ENCODE measurements around the gene COPG1. TPM values are rescaled to one million over a fixed set of nuclear protein-coding genes. Genes with fewer than 3 reads are reported as not detected.

COPG1 gene
- total and polyA plus RNA-seq, 12 donors, result 63.7 to 154 (median 96.1) TPM

DNA sequence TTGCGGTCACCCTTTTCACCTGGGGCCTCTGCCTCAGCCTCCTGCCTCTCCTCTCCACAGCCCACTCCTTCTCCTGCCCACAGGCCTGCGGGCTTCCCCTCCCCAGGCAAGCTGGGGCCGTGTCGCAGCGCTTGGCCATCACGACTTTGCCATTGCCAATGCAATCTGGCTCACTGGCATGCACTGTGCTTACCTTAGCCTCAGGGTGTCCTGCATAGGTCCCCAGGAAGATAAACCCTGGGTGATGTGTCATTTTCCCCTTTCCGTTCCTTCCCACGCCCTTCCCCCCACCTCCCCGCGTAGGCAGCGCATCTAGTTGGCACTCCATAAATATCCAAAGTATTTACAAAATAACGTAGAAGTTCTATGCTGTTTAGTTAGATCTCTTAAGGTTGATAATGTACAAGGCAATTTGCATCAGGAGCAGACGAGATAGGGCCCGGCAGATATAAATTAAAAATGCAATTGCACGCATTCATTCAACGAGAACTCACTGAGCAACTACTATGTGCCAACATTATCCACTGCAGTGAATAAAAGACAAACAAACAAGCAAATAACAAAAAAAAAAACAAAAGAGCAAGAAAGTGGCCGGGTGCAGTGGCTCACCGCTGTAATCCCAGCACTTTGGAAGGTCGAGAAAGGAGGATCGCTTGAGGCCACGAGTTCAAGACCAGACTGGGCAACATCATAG is 973 bp upstream of the COPG1 start:
- Histone ChIP-seq H3K4me1 (peaks cover 8 to 58% (median 44%) of the 10 kb centered on the region in 9 donors), H3K9me3 (no peaks in the 10 kb centered on the region), H3K27ac (peak overlapping the region in 9 of 10 donors; percentile 73 to 99 (median 90)), H3K4me3 (peak overlapping the region; percentile 80 to 100 (median 98)), H3K27me3 (no peaks in the 10 kb centered on the region), H3K36me3 (peaks cover 0 to 31% (median 13%) of the 10 kb centered on the region in 9 donors)
- intact Hi-C loops (cut with DNase I), result loop anchor here (5.0 to 10.0 kb wide), 7 partner anchors 64 to 276 kb away; partner anchors contain the start of gene CNBP (in 7 of the 10)
- WGBS, 2 donors, result 59 to 66% methylated on average over 21 of the region's 21 CpGs
- DNase-seq, result no peak
- ATAC-seq, result no peak
- no peak for TF ChIP-seq CTCF (IDR thresholded peaks at IDR 0.05)

DNA sequence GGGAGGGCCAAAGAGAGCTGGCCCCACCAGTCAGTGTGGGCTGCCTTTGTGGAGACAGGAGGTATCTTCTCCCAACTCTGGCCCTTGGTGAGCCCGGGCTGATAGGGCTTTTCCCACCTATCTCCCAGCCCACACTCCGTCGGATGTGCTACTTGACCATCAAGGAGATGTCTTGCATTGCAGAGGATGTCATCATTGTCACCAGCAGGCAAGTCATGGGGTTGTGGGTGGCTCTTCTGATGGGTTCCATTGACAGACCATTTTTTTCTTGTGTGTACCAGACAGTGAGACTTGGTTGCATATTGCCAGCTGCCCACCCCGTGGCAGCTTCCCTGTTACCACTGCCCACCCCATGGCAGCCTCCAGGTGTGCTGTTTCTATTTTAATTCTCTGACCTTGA is 3.3 kb downstream of the COPG1 start:
- Histone ChIP-seq H3K27me3 (no peaks in the 10 kb centered on the region), H3K9me3 (no peaks in the 10 kb centered on the region), H3K4me1 (peaks cover 8 to 57% (median 38%) of the 10 kb centered on the region in 9 donors), H3K27ac (no peak overlapping the region), H3K4me3 (no peak overlapping the region), H3K36me3 (peaks cover 0 to 74% (median 47%) of the 10 kb centered on the region in 9 donors)
- intact Hi-C loops (cut with DNase I), result no loop called here
- TF ChIP-seq CTCF (IDR thresholded peaks at IDR 0.05), result no peak
- ATAC-seq, result no peak
- WGBS, 2 donors, result 92% methylated on average over 4 of the region's 4 CpGs
- DNase-seq, result no peak

GRCh38 chr3:129254536-129255230 is 5.3 kb downstream of the COPG1 start:
- H3K27me3 ChIP-seq, result no peaks in the 10 kb centered on the region
- ATAC-seq (no peak), DNase-seq (no peak)
- H3K27ac ChIP-seq, result no peak overlapping the region
- peaks cover 8 to 45% (median 27%) of the 10 kb centered on the region in 9 donors for H3K4me1 ChIP-seq
- WGBS, 2 donors, result 88 to 92% methylated on average over 12 of the region's 12 CpGs
- H3K9me3 ChIP-seq, result no peaks in the 10 kb centered on the region
- intact Hi-C loops (cut with DNase I), result no loop called here
- H3K36me3 ChIP-seq, result peaks cover 0 to 93% (median 57%) of the 10 kb centered on the region in 9 donors
- no peak overlapping the region for H3K4me3 ChIP-seq
- TF ChIP-seq CTCF (IDR thresholded peaks at IDR 0.05), result no peak

- WGBS, 2 donors, result 41 to 65% methylated on average over 6 of the region's 6 CpGs
- no peak for TF ChIP-seq CTCF (IDR thresholded peaks at IDR 0.05)
- intact Hi-C loops (cut with DNase I), result no loop called here
These were observed 6.9 kb downstream of the COPG1 start for GRCh38 chr3:129256270-129256669.

More at GRCh38 chr3:129256270-129256669, 6.9 kb downstream of the COPG1 start:
- no peaks in the 10 kb centered on the region for H3K9me3 ChIP-seq
- no peaks in the 10 kb centered on the region for H3K27me3 ChIP-seq
- H3K27ac ChIP-seq, result peak overlapping the region in 7 of 10 donors; percentile 27 to 66 (median 47)
- no peak overlapping the region for H3K4me3 ChIP-seq
- DNase-seq (peak in 1 of 2 donors; percentile 24), ATAC-seq (peak; percentile 32 to 75 (median 66))
- H3K4me1 ChIP-seq, result peaks cover 0 to 32% (median 14%) of the 10 kb centered on the region in 9 donors
- peaks cover 0 to 100% (median 73%) of the 10 kb centered on the region in 9 donors for H3K36me3 ChIP-seq
